ENCODE measurements around the gene ZNF664.

GRCh38 chr12:124018539-124018938, 45.5 kb downstream of the ZNF664 start:
- no peak for TF ChIP-seq CTCF (conservative IDR thresholded peaks at IDR 0.05)
- no peak for TF ChIP-seq ZFX (IDR thresholded peaks at IDR 0.05)

Data from C4-2B (cell line).